ENCODE measurements around the gene AGPAT4.
"Not testable (repeated sequence)": the region's sequence is repeated elsewhere in the genome, so short reads cannot be mapped to it uniquely, and the experiment has no call there.

The AGPAT4 gene

GRCh38 chr6:161227004-161227960 is 46.6 kb downstream of the AGPAT4 start:
- DNase-seq (ENCODE audit: low read depth), result no peak

GRCh38 chr6:161226009-161226964 is 47.6 kb downstream of the AGPAT4 start:
- no peak for DNase-seq (ENCODE audit: low read depth)

- no peak for DNase-seq (ENCODE audit: low read depth)
Observed at GRCh38 chr6:161225681-161226008, 48.2 kb downstream of the AGPAT4 start.

- DNase-seq (ENCODE audit: low read depth), result not testable (repeated sequence)
Observed at GRCh38 chr6:161224951-161225680, 48.7 kb downstream of the AGPAT4 start.

GRCh38 chr6:161223646-161224045 is 50.2 kb downstream of the AGPAT4 start:
- DNase-seq (ENCODE audit: low read depth), result no peak

- no peak for DNase-seq (ENCODE audit: low read depth)
Observed at GRCh38 chr6:161222706-161223234, 51.1 kb downstream of the AGPAT4 start.

GRCh38 chr6:161220346-161220745 is 53.5 kb downstream of the AGPAT4 start:
- no peak for DNase-seq (ENCODE audit: low read depth)

GRCh38 chr6:161219680-161220079 is 54.2 kb downstream of the AGPAT4 start:
- no peak for DNase-seq (ENCODE audit: low read depth)

GRCh38 chr6:161218222-161218621 is 55.6 kb downstream of the AGPAT4 start:
- DNase-seq (ENCODE audit: low read depth), result no peak

GRCh38 chr6:161217628-161218027 is 56.2 kb downstream of the AGPAT4 start:
- no peak for DNase-seq (ENCODE audit: low read depth)

GRCh38 chr6:161216616-161217205 is 57.1 kb downstream of the AGPAT4 start:
- no peak for DNase-seq (ENCODE audit: low read depth)

GRCh38 chr6:161215876-161216615 is 57.8 kb downstream of the AGPAT4 start:
- DNase-seq (ENCODE audit: low read depth), result no peak

- DNase-seq (ENCODE audit: low read depth), result peak; percentile 92
Observed at GRCh38 chr6:161215193-161215592, 58.7 kb downstream of the AGPAT4 start.

- no peak for DNase-seq (ENCODE audit: low read depth)
Observed at GRCh38 chr6:161214722-161215121, 59.1 kb downstream of the AGPAT4 start.

- DNase-seq (ENCODE audit: low read depth), result no peak
Observed at GRCh38 chr6:161212902-161213301, 61.0 kb downstream of the AGPAT4 start.

GRCh38 chr6:161211380-161212035 is 62.4 kb downstream of the AGPAT4 start:
- DNase-seq (ENCODE audit: low read depth), result no peak

GRCh38 chr6:161210857-161211256 is 63.0 kb downstream of the AGPAT4 start:
- DNase-seq (ENCODE audit: low read depth), result no peak

GRCh38 chr6:161207200-161207599 is 66.7 kb downstream of the AGPAT4 start:
- DNase-seq (ENCODE audit: low read depth), result no peak

- DNase-seq (ENCODE audit: low read depth), result no peak
Observed at GRCh38 chr6:161204866-161205557, 68.8 kb downstream of the AGPAT4 start.

Data from fibroblast of the conjunctiva (primary cell).